Stimulated activated CD8-positive, alpha-beta memory T cell treated with anti-CD3 and anti-CD28 coated beads, Interleukin-15, amount 100 ng/mL, for 24 hours (primary cell): ENCODE data around the gene TMEM63B.
A peak's percentile ranks its signal among the peaks of the same experiment; 100 is the strongest.
"Not testable (repeated sequence)": the region's sequence is repeated elsewhere in the genome, so short reads cannot be mapped to it uniquely, and the experiment has no call there.

Source experiments
- DNase-seq: peaks from one replicate; pipeline ENCODE4 v3.0.0-alpha.2; 2020; ENCODE audit warnings: low read depth

TMEM63B gene

GRCh38 chr6:44171899-44172546 is 44.7 kb downstream of the TMEM63B start:
- DNase-seq: no peak

GRCh38 chr6:44172731-44173500 is 45.6 kb downstream of the TMEM63B start:
- peak; percentile 64 for DNase-seq

DNA sequence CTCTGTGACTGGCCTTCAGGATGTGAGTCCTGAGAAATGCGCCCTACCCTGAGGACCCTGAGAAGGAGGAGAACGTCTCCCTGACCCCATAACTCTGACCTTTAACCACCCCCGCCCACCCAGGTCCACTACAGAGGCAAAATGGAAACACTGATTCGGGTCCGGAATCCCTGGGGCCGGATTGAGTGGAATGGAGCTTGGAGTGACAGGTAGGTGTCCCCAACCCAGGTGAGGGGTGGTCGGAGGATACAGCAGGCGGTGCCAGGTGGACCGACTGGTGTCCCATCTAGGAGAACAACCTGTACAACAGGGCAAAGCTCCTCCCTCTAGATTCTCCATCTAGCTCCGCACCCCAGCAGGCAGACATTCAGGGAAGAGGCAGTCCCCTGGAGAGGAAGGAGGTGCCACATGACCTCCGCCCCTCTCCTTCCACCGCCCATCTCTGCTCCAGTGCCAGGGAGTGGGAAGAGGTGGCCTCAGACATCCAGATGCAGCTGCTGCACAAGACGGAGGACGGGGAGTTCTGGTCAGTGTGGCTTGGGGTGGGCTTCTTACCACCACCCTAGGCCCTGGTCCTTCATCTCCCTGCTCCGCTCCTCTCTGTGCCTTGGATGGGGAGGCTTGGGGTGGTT is 48.9 kb downstream of the TMEM63B start:
- DNase-seq: no peak

DNA sequence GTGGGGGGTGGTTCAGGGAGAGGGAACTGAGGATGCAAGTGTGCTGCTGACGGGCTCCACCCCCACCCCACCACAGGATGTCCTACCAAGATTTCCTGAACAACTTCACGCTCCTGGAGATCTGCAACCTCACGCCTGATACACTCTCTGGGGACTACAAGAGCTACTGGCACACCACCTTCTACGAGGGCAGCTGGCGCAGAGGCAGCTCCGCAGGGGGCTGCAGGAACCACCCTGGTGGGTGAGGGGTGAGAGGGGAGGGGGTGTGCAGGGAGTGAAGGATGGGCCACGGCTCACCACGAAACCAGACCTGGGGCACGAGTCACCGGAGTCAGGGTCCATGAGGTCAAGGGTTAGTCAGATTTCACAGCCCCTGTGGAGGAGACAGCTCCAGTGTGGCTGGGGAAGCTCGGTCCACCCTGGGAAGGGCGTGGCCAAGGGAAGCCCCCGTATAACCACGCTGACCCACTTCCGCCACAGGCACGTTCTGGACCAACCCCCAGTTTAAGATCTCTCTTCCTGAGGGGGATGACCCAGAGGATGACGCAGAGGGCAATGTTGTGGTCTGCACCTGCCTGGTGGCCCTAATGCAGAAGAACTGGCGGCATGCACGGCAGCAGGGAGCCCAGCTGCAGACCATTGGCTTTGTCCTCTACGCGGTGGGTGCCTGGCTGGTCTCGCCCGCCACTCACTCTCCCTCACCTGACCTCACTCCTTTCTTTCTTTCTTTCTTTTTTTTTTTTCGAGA is 49.6 kb downstream of the TMEM63B start:
- DNase-seq: no peak

- no peak for DNase-seq
Measured at GRCh38 chr6:44177691-44178423, 50.5 kb downstream of the TMEM63B start.

- no peak for DNase-seq
Measured at GRCh38 chr6:44178424-44179071, 51.2 kb downstream of the TMEM63B start.

DNA sequence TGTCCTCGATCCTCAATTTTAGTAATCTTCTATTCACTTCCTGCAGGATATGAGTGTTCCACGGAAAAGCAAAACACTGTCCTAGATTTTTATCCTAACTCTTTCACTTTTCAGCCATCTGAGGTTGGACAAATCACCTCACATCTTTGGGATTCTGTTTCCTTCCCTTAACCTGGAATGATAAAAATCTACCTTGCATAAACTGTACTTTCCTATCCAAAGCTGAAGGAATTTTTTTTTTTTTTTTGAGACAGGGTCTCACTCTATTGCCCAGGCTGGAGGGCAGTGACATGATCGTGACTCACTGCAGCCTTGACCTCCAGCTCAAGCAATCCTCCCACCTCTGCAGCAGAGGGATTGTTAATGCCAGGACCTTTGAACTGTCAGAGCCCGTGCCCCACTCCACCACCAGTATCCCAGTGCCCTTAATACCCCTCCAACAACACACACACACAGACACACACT is 51.8 kb downstream of the TMEM63B start:
- DNase-seq: no peak

DNA sequence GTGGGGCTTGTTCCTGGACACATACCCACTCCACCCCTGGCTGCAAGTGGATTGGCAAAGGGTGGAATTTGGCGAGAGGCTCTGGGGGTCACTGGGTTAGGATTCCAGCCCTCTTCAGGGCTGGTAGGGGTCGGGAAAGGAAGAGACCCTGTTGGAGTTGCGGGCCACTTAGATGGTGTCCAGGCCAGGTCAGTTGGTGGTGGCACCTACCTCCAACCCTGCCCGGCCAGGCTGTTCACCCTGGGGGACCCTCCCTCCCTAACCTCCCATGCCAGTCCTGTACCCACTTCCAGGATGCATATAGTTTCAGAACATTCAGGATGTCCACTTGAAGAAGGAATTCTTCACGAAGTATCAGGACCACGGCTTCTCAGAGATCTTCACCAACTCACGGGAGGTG is 52.3 kb downstream of the TMEM63B start:
- no peak for DNase-seq

DNA sequence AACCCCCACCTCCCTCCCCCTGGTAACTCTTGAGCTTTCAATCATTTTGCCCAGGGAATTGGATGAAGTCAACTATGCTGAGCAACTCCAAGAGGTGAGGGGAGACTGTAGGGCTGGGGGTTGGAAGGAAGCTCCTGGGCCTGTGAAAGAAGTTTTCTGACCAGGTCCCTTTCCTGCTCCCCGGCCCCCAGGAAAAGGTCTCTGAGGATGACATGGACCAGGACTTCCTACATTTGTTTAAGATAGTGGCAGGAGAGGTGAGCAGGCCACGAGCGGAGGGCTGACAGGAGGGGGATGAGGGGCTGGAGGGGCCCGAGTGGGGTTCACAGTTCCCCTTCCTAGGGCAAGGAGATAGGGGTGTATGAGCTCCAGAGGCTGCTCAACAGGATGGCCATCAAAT is 53.1 kb downstream of the TMEM63B start:
- DNase-seq: no peak

DNA sequence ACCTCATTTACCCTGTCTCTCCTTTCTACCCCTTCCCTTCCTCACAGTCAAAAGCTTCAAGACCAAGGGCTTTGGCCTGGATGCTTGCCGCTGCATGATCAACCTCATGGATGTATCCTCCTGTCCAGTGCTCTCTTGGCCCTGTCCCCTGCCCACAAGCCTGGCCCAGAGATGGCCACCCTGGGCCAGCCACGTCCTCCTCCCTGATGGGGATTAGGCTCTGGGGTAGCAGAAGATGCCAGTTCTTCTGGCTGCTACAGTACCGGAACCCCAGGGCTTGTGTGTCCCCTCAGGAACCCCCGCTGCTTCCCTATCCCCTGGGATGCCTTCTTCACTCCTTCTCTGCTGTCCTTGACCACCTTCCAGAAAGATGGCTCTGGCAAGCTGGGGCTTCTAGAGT is 53.5 kb downstream of the TMEM63B start:
- no peak for DNase-seq

DNA sequence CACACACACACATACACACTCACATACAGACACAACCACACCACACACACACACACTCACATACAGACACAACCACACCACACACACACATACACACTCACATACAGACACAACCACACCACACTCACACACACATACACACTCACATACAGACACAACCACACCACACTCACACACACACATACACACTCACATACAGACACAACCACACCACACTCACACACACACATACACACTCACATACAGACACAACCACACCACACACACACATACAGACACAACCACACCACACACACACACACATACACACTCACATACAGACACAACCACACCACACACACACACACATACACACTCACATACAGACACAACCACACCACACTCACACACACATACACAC is 54.4 kb downstream of the TMEM63B start:
- DNase-seq: not testable (repeated sequence)

DNA sequence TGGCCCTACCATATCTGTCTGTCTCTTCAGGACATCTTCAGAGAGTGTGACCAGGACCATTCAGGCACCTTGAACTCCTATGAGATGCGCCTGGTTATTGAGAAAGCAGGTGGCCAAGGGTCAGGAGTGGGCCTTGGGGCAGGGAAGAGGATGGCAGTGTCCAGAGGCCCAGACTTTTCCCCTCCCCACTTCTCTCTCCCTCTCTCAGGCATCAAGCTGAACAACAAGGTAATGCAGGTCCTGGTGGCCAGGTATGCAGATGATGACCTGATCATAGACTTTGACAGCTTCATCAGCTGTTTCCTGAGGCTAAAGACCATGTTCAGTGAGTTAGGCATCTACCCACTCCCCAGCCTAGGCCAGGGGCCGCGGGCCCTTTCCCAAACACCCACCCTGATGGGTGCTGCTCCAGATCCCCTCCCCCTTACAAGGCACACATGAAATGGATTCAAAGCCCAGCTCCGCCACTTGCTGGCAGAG is 55.6 kb downstream of the TMEM63B start:
- no peak for DNase-seq

DNA sequence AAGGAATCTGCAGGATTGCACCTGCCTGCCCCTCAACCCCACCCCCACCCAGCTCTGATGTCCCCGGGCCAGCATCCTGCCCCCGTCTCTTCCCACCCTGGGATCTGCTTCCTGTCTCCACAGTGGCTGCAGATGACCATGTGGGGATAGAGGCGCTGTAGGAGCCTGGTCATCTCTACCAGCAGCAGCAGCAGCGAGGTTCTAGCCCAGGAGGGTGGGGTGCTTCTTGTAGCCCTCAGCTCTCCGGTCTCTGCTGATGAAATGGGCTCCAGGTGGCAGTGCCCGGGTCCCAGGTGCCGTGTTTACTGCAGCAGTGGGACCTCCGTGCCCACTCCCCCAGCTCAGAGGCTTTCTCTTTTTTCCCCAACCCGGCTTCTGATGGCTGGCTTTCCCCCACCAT is 56.4 kb downstream of the TMEM63B start:
- DNase-seq: no peak

- DNase-seq: not testable (repeated sequence)
Measured at GRCh38 chr6:44185356-44185755, 58.0 kb downstream of the TMEM63B start.

DNA sequence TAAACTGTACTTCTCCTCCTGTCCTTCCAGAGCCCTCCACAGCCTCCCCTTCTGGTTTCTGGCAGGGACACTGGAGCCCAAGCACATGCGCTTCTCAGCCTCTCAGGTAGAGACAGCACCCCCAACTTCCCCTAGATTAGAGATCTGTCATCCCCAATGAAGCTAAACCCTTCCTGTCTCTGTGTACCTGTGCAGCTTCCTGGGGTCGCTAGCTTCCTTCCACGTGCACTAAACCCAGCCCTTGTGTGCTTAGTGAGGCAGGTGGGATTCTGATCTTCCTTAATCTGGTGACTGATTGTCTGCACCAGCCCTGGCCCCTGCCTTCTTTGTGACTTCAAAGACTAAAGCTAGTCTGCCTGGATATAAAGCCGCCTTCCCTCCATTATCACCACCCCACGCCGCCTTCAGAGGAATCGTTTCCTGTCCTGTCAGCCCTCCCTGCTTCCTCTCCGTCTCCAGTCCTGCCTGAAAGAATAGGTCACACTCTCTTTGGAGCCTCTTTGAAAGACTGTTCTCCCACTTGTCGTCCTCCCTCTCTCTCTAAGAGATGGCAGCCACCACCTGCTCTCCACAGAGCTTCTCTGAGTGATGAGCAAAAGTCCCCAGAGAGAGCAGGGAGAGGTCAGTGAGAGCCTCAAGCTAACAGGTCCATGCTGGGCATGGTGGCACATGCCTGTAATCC is 58.7 kb downstream of the TMEM63B start:
- no peak for DNase-seq

- DNase-seq: no peak
Measured at GRCh38 chr6:44186635-44187025, 59.3 kb downstream of the TMEM63B start.

DNA sequence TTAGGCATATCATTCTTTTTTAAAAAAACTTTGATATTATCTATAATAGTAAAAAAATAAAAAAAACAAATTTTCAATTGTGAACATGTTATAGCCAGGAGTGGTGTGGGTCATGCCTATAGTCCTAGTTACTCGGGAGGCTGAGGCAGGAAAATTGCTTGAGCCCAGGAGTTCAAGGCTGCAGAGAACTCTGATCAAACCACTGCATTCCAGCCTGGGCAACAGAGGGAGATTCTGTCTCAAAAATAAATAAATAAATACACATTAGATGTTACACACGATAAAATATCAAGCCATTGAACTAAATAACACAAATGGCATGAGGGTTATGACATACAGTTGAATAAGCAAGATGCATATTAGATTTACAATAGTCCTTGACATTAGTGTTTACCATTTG is 61.5 kb downstream of the TMEM63B start:
- no peak for DNase-seq

DNA sequence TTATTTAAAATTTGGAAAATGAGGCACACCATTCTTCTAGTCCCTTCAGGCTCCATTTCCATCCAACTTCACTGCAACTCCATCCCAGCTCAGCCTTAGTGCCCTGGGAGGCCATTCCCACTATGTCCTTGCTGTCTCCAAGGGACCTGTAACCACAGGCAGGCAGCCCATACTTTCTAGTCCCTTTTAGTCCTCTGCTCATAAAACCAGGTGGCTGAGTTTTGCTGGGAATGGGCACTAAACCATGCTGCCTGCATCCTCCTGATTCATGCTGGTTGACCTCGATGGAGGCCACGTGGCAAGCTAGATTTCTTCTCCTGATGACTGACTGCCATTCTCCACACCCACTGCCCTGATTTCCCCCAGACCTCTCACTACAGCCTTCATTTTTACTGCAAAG is 61.9 kb downstream of the TMEM63B start:
- DNase-seq: no peak

- no peak for DNase-seq
Measured at GRCh38 chr6:44190715-44191114, 63.4 kb downstream of the TMEM63B start.

DNA sequence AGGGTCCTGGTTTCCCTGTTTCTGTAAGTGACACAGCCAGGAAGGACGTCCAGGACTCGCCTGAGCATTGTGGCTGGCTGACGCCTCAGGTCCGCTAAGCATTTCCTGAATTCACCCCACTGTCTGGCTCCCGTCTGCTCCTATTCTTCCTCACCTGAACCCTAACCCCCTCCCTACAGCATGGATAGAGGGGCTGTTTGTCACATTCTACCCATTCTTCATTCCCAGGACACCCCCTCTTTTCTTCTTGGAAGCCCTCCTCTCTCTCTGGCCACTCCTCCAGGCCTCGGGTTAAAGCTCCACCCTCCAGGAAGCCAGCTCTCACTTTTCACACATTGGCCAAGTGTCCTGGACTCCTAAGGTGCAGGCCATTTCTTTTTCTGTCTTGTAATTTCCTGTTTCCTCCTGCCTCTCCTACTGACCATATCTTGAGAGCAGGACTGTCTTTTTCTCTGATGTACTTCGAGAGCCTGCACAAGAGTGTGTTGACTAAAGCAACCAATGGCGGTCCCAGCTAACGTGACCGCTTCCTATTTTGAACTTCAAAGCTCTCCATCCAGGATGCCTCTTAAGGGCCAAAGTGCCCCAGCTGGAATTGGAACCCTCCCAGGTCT is 65.2 kb downstream of the TMEM63B start:
- no peak for DNase-seq
